CD4-positive, alpha-beta T cell (primary cell): ENCODE measurements around the gene AGAP1. TPM values are rescaled to one million over a fixed set of nuclear protein-coding genes. Genes with fewer than 3 reads are reported as not detected.

Experiments
- ATAC-seq: fragments of 200-7000 bp; cut with Tn5 transposase; one replicate; pipeline ENCODE4 v1.10.0; 2022; ENCODE audit warnings: mild to moderate bottlenecking; ENCODE audit not compliant: poor library complexity
- CTCF ChIA-PET: fragments of 350-600 bp; sonication (Branson Sonifier 250); formaldehyde crosslinking; loops from one replicate; lab custom pipeline; 2021; ENCODE audit warnings: antibody characterized with exemption, inconsistent platforms; lab: Charles Lee
- POLR2A ChIA-PET: fragments of 350-600 bp; sonication (Branson Sonifier 250); formaldehyde crosslinking; loops from one replicate; lab custom pipeline; 2021; ENCODE audit warnings: antibody characterized with exemption, inconsistent platforms; lab: Charles Lee
- DNase-seq, 14 experiments: peaks; one replicate each; pipeline ENCODE4 v3.0.0-alpha.2; 2013 to 2020; ENCODE audit warnings: mixed read lengths in 2 of 14
- H3K27ac ChIP-seq, 2 donors: one replicate each; pipeline versions ENCODE4 v1.5.1 to v1.7.0; 2013; ENCODE audit warnings: low read length in 2 of 2, low read depth in 1 of 2, mild to moderate bottlenecking in 1 of 2
- H3K27me3 ChIP-seq, 2 experiments: 1 replicate in 1 of 2; 2 replicates in 1 of 2; pipeline versions ENCODE4 v1.6.1 to v1.7.0; 2013; ENCODE audit warnings: low read length in 2 of 2, control low read depth in 1 of 2, mild to moderate bottlenecking in 1 of 2, moderate library complexity in 1 of 2; ENCODE audit not compliant: insufficient read depth in 2 of 2, control insufficient read depth in 1 of 2
- H3K36me3 ChIP-seq: one replicate; pipeline ENCODE4 v1.6.1; 2013; ENCODE audit warnings: low read length, control low read depth; ENCODE audit not compliant: insufficient read depth
- H3K4me1 ChIP-seq: one replicate; pipeline ENCODE4 v1.6.1; 2013; ENCODE audit warnings: low read length, control low read depth; ENCODE audit not compliant: insufficient read depth
- H3K4me3 ChIP-seq: one replicate; pipeline ENCODE4 v1.5.1; 2013; ENCODE audit warnings: mild to moderate bottlenecking, low read length, moderate library complexity
- H3K9me3 ChIP-seq, 2 experiments: 1 replicate in 1 of 2; 2 replicates in 1 of 2; pipeline versions ENCODE4 v1.6.1 to v1.7.0; 2013; ENCODE audit warnings: low read length in 2 of 2, mild to moderate bottlenecking in 2 of 2, control low read depth in 1 of 2, moderate library complexity in 1 of 2; ENCODE audit not compliant: control insufficient read depth in 1 of 2, insufficient read depth in 1 of 2
- H3K27ac Mint-ChIP-seq: one replicate; pipeline ENCODE4 v1.8.0; 2020; ENCODE audit warnings: mixed read lengths
- H3K27me3 Mint-ChIP-seq: one replicate; pipeline ENCODE4 v1.8.0; 2021; ENCODE audit warnings: mixed read lengths
- H3K36me3 Mint-ChIP-seq: one replicate; pipeline ENCODE4 v1.8.0; 2021; ENCODE audit warnings: low read depth, mixed read lengths
- H3K4me1 Mint-ChIP-seq: one replicate; pipeline ENCODE4 v1.8.0; 2021; ENCODE audit warnings: low read depth, mixed read lengths
- H3K4me3 Mint-ChIP-seq: one replicate; pipeline ENCODE4 v1.8.0; 2020; ENCODE audit warnings: mild to moderate bottlenecking, mixed read lengths
- H3K9me3 Mint-ChIP-seq: one replicate; pipeline ENCODE4 v1.8.0; 2020; ENCODE audit warnings: mixed read lengths
- intact Hi-C, 2 experiments: fragments of 100-400 bp; cut with DNase I in 1 of 2; cut with micrococcal nuclease in 1 of 2; formaldehyde crosslinking; loops; one replicate each; pipeline versions ENCODE4 v1.15.1 to v1.9.0; 2023 to 2025; cut with DNase I, micrococcal nuclease
- total RNA-seq, 174 experiments: library from RNA in 2 of 174; stranded (reverse) in 2 of 174; gene quantifications; one replicate each; pipeline ENCODE4 v1.2.3 and lab custom pipeline; 2021 to 2026
- TF ChIP-seq, protein P1 (sequence below): fragments of 200-600 bp; IDR thresholded peaks from one replicate; pipeline ENCODE4 v1.8.0; 2022; ENCODE audit warnings: antibody characterized with exemption, mild to moderate bottlenecking

AGAP1 gene
- total RNA-seq, 2 experiments from 2014 or later = 2.6 to 3.1 TPM

DNA sequence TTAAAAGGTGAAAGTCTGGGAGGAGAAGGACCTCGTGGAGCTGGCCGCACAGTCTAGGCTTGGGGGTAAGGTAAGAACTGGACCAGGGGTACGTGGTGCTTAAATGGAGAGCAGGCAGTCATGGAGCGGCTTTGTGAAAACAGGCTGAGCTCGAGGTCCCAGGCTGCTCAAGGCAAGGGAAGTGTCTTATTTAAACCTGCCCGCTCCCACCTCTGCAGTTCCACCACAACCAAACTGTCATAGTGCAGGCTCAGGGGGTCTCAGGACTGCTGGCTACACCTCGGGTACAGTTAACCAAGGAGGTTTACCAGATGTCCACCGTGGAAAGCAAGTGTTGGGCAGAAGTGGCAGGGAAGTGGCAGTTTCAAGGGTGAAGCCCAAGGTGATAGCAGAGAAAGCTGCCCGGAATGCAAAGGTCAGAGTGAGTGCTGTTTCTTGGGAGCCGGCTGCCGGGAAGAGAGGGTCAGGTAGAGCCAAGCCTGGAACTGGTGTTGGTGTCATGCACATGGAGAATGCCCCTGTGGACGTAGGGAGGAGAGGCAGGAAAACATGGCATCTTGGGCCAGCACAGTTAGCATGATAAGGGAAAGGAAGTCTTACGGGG is 471.0 kb downstream of the AGAP1 start:
- Mint-ChIP-seq H3K36me3 (no peaks in the 10 kb centered on the region), H3K9me3 (no peaks in the 10 kb centered on the region), H3K27me3 (peaks cover 19% of the 10 kb centered on the region), H3K4me3 (no peak overlapping the region), H3K4me1 (no peaks in the 10 kb centered on the region), H3K27ac (no peak overlapping the region)
- H3K36me3 ChIP-seq = no peaks in the 10 kb centered on the region
- no peak for ATAC-seq
- ChIA-PET CTCF (no interaction called here), POLR2A (no interaction called here)
- no peak overlapping the region for H3K4me3 ChIP-seq
- H3K27me3 ChIP-seq = no peaks in the 10 kb centered on the region
- peaks cover 0 to 8% of the 10 kb centered on the region in 2 experiments for H3K9me3 ChIP-seq
- intact Hi-C loops = no loop called here
- no peaks in the 10 kb centered on the region for H3K4me1 ChIP-seq
- TF ChIP-seq, protein P1, sequence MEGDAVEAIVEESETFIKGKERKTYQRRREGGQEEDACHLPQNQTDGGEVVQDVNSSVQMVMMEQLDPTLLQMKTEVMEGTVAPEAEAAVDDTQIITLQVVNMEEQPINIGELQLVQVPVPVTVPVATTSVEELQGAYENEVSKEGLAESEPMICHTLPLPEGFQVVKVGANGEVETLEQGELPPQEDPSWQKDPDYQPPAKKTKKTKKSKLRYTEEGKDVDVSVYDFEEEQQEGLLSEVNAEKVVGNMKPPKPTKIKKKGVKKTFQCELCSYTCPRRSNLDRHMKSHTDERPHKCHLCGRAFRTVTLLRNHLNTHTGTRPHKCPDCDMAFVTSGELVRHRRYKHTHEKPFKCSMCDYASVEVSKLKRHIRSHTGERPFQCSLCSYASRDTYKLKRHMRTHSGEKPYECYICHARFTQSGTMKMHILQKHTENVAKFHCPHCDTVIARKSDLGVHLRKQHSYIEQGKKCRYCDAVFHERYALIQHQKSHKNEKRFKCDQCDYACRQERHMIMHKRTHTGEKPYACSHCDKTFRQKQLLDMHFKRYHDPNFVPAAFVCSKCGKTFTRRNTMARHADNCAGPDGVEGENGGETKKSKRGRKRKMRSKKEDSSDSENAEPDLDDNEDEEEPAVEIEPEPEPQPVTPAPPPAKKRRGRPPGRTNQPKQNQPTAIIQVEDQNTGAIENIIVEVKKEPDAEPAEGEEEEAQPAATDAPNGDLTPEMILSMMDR = no peak
- no peak overlapping the region for H3K27ac ChIP-seq
- peak in 1 of 14 experiments; percentile 15 for DNase-seq

DNA sequence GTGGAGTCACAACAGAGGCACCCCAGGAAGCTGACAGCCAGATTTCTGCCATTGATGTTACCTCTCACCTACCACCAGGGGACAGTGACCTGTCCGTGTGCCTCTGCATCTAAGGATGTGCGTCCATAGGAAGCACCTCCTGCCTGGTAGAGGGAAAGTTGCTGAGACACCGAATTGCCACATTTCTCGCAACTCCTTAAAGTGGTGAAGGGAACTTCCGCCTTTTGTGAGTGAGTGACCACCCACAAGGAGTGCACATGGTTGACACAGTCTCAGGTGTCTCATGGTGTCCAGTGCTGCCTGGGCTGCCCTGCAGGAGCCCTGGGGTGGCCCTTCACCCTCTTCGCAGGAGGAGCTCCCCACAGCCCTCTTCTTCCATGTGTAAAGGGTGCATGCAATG is 472.6 kb downstream of the AGAP1 start:
- ATAC-seq (no peak), DNase-seq (no peak)
- no peaks in the 10 kb centered on the region for H3K36me3 Mint-ChIP-seq
- Histone ChIP-seq H3K36me3 (no peaks in the 10 kb centered on the region), H3K27ac (no peak overlapping the region), H3K27me3 (no peaks in the 10 kb centered on the region), H3K9me3 (peaks cover 0 to 7% of the 10 kb centered on the region in 2 experiments), H3K4me3 (no peak overlapping the region), H3K4me1 (no peaks in the 10 kb centered on the region)
- intact Hi-C loops = no loop called here
- peaks cover 13% of the 10 kb centered on the region for H3K27me3 Mint-ChIP-seq
- no peaks in the 10 kb centered on the region for H3K9me3 Mint-ChIP-seq
- no peak overlapping the region for H3K4me3 Mint-ChIP-seq
- CTCF ChIA-PET = no interaction called here
- no peaks in the 10 kb centered on the region for H3K4me1 Mint-ChIP-seq
- POLR2A ChIA-PET = no interaction called here
- TF ChIP-seq, protein P1 = no peak
- no peak overlapping the region for H3K27ac Mint-ChIP-seq

GRCh38 chr2:235966932-235967757 is 473.3 kb downstream of the AGAP1 start:
- no peak overlapping the region for H3K27ac Mint-ChIP-seq
- H3K4me1 Mint-ChIP-seq = no peaks in the 10 kb centered on the region
- no peaks in the 10 kb centered on the region for H3K36me3 Mint-ChIP-seq
- Histone ChIP-seq H3K27ac (no peak overlapping the region), H3K36me3 (no peaks in the 10 kb centered on the region), H3K27me3 (no peaks in the 10 kb centered on the region), H3K4me1 (no peaks in the 10 kb centered on the region), H3K9me3 (peaks cover 0 to 7% of the 10 kb centered on the region in 2 experiments), H3K4me3 (no peak overlapping the region)
- no peaks in the 10 kb centered on the region for H3K9me3 Mint-ChIP-seq
- peaks cover 12% of the 10 kb centered on the region for H3K27me3 Mint-ChIP-seq
- TF ChIP-seq, protein P1 = no peak
- H3K4me3 Mint-ChIP-seq = no peak overlapping the region
- ChIA-PET POLR2A (no interaction called here), CTCF (no interaction called here)
- intact Hi-C loops = no loop called here
- ATAC-seq = no peak
- DNase-seq = no peak
